ENCODE data around the gene SNED1.

The SNED1 gene

GRCh38 chr2:241043581-241043980 is 45.2 kb downstream of the SNED1 start:
- in situ Hi-C loops (cut with MboI; ENCODE audit: low sequenced_read_pairs): no loop called here

- in situ Hi-C loops (cut with MboI; ENCODE audit: low sequenced_read_pairs): no loop called here
Observed at GRCh38 chr2:241047253-241048010, 49.0 kb downstream of the SNED1 start.

GRCh38 chr2:241048149-241048948 is 49.9 kb downstream of the SNED1 start:
- in situ Hi-C loops (cut with MboI; ENCODE audit: low sequenced_read_pairs): no loop called here

- in situ Hi-C loops (cut with MboI; ENCODE audit: low sequenced_read_pairs): no loop called here
Observed at GRCh38 chr2:241048949-241049343, 50.5 kb downstream of the SNED1 start.

GRCh38 chr2:241049739-241050623 is 51.6 kb downstream of the SNED1 start:
- in situ Hi-C loops (cut with MboI; ENCODE audit: low sequenced_read_pairs): no loop called here

- in situ Hi-C loops (cut with MboI; ENCODE audit: low sequenced_read_pairs): no loop called here
Observed at GRCh38 chr2:241050624-241051577, 52.5 kb downstream of the SNED1 start.

- in situ Hi-C loops (cut with MboI; ENCODE audit: low sequenced_read_pairs): no loop called here
Observed at GRCh38 chr2:241051578-241052487, 53.4 kb downstream of the SNED1 start.

GRCh38 chr2:241052677-241053360 is 54.4 kb downstream of the SNED1 start:
- in situ Hi-C loops (cut with MboI; ENCODE audit: low sequenced_read_pairs): no loop called here

GRCh38 chr2:241053576-241054251 is 55.3 kb downstream of the SNED1 start:
- in situ Hi-C loops (cut with MboI; ENCODE audit: low sequenced_read_pairs): no loop called here

- in situ Hi-C loops (cut with MboI; ENCODE audit: low sequenced_read_pairs): no loop called here
Observed at GRCh38 chr2:241061275-241061674, 62.9 kb downstream of the SNED1 start.

- in situ Hi-C loops (cut with MboI; ENCODE audit: low sequenced_read_pairs): no loop called here
Observed at GRCh38 chr2:241062389-241063092, 64.1 kb downstream of the SNED1 start.

- in situ Hi-C loops (cut with MboI; ENCODE audit: low sequenced_read_pairs): no loop called here
Observed at GRCh38 chr2:241063093-241063551, 64.7 kb downstream of the SNED1 start.

- in situ Hi-C loops (cut with MboI; ENCODE audit: low sequenced_read_pairs): no loop called here
Observed at GRCh38 chr2:241063587-241063986, 65.2 kb downstream of the SNED1 start.

GRCh38 chr2:241064008-241064801 is 65.8 kb downstream of the SNED1 start:
- in situ Hi-C loops (cut with MboI; ENCODE audit: low sequenced_read_pairs): no loop called here

GRCh38 chr2:241064802-241065354 is 66.5 kb downstream of the SNED1 start:
- in situ Hi-C loops (cut with MboI; ENCODE audit: low sequenced_read_pairs): no loop called here

GRCh38 chr2:241065355-241065803 is 67.0 kb downstream of the SNED1 start:
- in situ Hi-C loops (cut with MboI; ENCODE audit: low sequenced_read_pairs): no loop called here
